Ovary (tissue), 9 donors: Measurements from ENCODE around the gene IGF2BP3. TPM values are rescaled to one million over a fixed set of nuclear protein-coding genes. Genes with fewer than 3 reads are reported as not detected.
A peak's percentile ranks its signal among the peaks of the same experiment; 100 is the strongest.

Experiments
- DNase-seq, 5 donors: peaks; one replicate each; pipeline ENCODE4 v3.0.0-alpha.2; 2019 to 2020
- H3K27ac ChIP-seq, 2 donors: fragments of 200-600 bp; one replicate each; pipeline versions ENCODE4 v1.5.1 to v1.8.0; 2019 to 2022
- H3K27me3 ChIP-seq: fragments of 200-600 bp; one replicate; pipeline ENCODE4 v1.8.0; 2022
- H3K36me3 ChIP-seq: fragments of 200-600 bp; sonication (generic); one replicate; pipeline ENCODE4 v1.5.1; 2019
- H3K4me1 ChIP-seq: one replicate; pipeline ENCODE4 v1.8.1; 2013; ENCODE audit warnings: mild to moderate bottlenecking, moderate library complexity; ENCODE audit not compliant: insufficient read depth
- H3K4me3 ChIP-seq: fragments of 200-600 bp; sonication (generic); one replicate; pipeline ENCODE4 v1.5.1; 2017
- H3K9me3 ChIP-seq, 2 donors: fragments of 200-600 bp in 1 of 2; sonication (generic) in 1 of 2; one replicate each; pipeline versions ENCODE4 v1.5.1 to v1.8.1; 2013 to 2019; ENCODE audit warnings: mild to moderate bottlenecking in 1 of 2, moderate library complexity in 1 of 2
- EP300 ChIP-seq: sonication (generic); formaldehyde crosslinking; IDR thresholded peaks from one replicate; pipeline ENCODE4 v1.6.1; 2017; ENCODE audit warnings: antibody characterized with exemption
- POLR2A ChIP-seq: fragments of 450-650 bp; IDR thresholded peaks from one replicate; pipeline ENCODE4 v1.6.1; 2017; ENCODE audit warnings: antibody characterized with exemption, mild to moderate bottlenecking, moderate library complexity
- WGBS, 3 donors: extraction: QIAGEN DNeasy Blood & Tissue Kit in 1 of 3; methylation state at CpG; one replicate each; pipeline versions ENCODE4 v1.1.5 to v1.1.7; 2013 to 2017; 5-methylcytosine and 5-hydroxymethylcytosine counted together
- intact Hi-C, 4 donors: fragments of 100-400 bp; cut with DNase I; formaldehyde crosslinking; loops; one replicate each; pipeline versions ENCODE4 v1.11.0 to v1.15.1; 2022 to 2023
- polyA plus RNA-seq, 2 donors: library from polyadenylated mRNA; stranded (reverse); fragments of 200-250 nt in 1 of 2; fragments of 350-450 nt in 1 of 2; fragmentation: Illumina TruSeq in 1 of 2; extraction: RNeasy Lipid Tissue Mini Kit (QIAGEN cat#74804) in 1 of 2; gene quantifications; one replicate each; pipeline ENCODE4 v1.2.3, GENCODE V29; 2013 to 2014
- total RNA-seq, 7 donors: library from RNA; depleted of rRNA in 2 of 7; stranded (reverse); fragments of >200 nt in 2 of 7; fragmentation: NEBNext Ultra II Directional in 3 of 7; extraction: Animal tissue kit (Norgen Biotek cat#: 25700) in 3 of 7; gene quantifications; one replicate each; pipeline versions ENCODE4 v1.1.0 to v1.2.4, GENCODE V29; 2016 to 2023
- TF ChIP-seq, protein P1 (sequence below), 3 donors: fragments of 450-650 bp in 2 of 3; fragments of 200-600 bp in 1 of 3; IDR thresholded peaks; one replicate each; pipeline versions ENCODE4 v1.5.1 to v1.8.0; 2016 to 2022; ENCODE audit warnings: antibody characterized with exemption in 3 of 3, mild to moderate bottlenecking in 1 of 3
- donor health status: DM: no; HTN: no; CAD: no; lungs with moderate emphysema.
- donor health status: DM: no; HTN: no; CAD: no.
- donor health status: Bipolar disorder and iron deficiency.
- donor health status: DM: yes; HTN: yes; CAD: no.
- donor health status: DM: no; HTN: no; CAD: no.
- donor health status: DM: yes; HTN: yes; CAD: no.

IGF2BP3 gene
- total and polyA plus RNA-seq, 9 donors, result 0.20 to 1.3 (median 0.40) TPM; not detected in 2

DNA sequence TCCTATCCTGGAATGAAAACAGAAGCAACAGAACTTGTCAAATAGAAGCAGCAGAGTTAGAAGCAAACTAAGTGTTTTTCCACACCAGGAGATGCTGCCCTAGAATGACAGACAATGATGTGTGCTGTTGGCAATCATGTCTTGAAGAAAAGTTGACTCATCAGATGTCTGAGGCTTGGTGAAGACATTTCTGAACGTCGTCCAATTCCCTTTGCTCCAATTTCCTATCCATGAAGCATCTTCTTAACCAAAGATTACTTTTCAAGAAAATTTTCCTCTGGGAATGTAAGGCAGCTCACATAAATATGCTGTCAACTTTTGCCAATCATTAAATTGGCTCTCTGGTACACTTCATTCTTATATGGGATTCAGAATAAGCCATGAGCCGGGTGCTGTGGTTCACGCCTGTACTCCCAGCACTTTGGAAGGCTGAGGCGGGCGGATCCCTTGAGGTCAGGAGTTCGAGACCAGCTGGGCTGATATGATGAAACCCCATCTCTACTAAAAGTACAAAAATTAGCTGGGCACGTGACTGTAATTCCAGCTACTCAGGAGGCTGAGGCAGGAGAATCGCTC lies 136.5 kb downstream of the IGF2BP3 start:
- TF ChIP-seq, protein P1, sequence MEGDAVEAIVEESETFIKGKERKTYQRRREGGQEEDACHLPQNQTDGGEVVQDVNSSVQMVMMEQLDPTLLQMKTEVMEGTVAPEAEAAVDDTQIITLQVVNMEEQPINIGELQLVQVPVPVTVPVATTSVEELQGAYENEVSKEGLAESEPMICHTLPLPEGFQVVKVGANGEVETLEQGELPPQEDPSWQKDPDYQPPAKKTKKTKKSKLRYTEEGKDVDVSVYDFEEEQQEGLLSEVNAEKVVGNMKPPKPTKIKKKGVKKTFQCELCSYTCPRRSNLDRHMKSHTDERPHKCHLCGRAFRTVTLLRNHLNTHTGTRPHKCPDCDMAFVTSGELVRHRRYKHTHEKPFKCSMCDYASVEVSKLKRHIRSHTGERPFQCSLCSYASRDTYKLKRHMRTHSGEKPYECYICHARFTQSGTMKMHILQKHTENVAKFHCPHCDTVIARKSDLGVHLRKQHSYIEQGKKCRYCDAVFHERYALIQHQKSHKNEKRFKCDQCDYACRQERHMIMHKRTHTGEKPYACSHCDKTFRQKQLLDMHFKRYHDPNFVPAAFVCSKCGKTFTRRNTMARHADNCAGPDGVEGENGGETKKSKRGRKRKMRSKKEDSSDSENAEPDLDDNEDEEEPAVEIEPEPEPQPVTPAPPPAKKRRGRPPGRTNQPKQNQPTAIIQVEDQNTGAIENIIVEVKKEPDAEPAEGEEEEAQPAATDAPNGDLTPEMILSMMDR (IDR thresholded peaks at IDR 0.05), result no peak
- TF ChIP-seq EP300 (no peak), POLR2A (no peak)
- peak in 3 of 5 donors; percentile 20 to 50 (median 30) for DNase-seq
- H3K27ac ChIP-seq, result peak overlapping the region; percentile 5 to 71

DNA sequence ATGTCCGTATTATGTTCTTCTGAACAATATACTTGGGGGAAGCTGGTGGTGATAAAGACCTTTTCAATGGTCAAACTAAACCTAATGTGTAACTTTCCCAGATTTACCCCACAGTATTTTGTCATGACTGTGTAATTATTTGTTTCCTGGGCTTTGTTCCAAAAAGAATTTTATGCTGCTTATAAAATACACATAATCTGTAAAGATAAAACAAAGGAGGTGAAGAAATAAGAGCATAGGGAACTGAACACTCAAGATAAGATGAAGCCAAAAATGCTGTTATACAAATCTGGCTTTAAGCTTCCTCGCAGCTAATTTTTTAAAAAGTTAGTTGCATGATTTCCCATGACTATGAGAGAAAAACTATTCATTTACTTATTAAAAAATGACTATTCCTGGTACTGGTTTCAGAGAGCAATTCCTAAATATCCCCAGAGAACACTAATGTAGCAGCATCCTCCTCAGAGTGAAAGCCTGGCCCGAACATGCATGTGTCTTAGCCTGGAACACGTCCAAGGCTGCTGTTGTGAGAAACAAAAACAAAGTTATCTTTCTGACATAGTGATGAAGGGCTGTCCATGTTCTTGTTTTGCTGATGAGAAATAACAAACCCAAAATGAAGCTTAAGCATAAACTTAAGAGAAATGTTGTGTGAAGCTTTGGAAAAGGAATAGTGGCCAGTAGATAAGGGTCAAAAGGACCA lies 137.2 kb downstream of the IGF2BP3 start:
- no peaks in the 10 kb centered on the region for H3K36me3 ChIP-seq
- H3K4me1 ChIP-seq, result peaks cover 17% of the 10 kb centered on the region
- intact Hi-C loops, result no loop called here
- TF ChIP-seq POLR2A, result no peak
- no peak for TF ChIP-seq EP300
- TF ChIP-seq, protein P1 (IDR thresholded peaks at IDR 0.05), result no peak
- H3K27ac ChIP-seq, result peak overlapping the region in 1 of 2 donors; percentile 71
- WGBS, 3 donors, result 4 to 10% (median 7%) methylated on average over 4 of the region's 4 CpGs
- peak; percentile 45 to 73 (median 55) for DNase-seq
- no peaks in the 10 kb centered on the region for H3K9me3 ChIP-seq
- no peak overlapping the region for H3K4me3 ChIP-seq
- no peaks in the 10 kb centered on the region for H3K27me3 ChIP-seq

More for the DNA sequence above, 136.5 kb downstream of the IGF2BP3 start:
- Histone ChIP-seq H3K9me3 (no peaks in the 10 kb centered on the region), H3K27me3 (no peaks in the 10 kb centered on the region), H3K4me1 (peaks cover 17% of the 10 kb centered on the region), H3K36me3 (no peaks in the 10 kb centered on the region), H3K4me3 (no peak overlapping the region)
- intact Hi-C loops, result no loop called here
- 14 to 27% (median 15%) methylated on average over 9 of the region's 9 CpGs for WGBS, 3 donors

DNA sequence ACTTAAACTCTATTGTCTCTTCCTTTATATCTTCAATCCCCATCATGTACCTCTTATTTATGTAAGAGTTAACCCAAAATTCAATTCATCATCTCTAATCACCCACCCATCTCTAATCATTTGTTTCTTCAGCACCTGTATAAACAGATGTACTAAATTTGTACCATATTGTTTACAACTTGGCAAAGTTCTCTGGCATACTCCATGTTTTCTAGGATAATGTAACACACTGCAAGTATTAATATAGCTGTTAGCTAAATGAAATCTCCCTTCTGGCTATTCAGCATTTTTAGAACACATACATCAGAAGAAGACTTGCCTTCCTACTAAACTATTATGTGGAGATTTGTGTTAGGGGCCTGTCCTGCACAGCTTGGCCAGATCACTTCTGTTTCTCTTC lies 138.1 kb downstream of the IGF2BP3 start:
- intact Hi-C loops, result no loop called here
- Histone ChIP-seq H3K36me3 (no peaks in the 10 kb centered on the region), H3K4me1 (peaks cover 17% of the 10 kb centered on the region), H3K27me3 (no peaks in the 10 kb centered on the region), H3K4me3 (no peak overlapping the region), H3K27ac (peak overlapping the region in 1 of 2 donors; percentile 54), H3K9me3 (no peaks in the 10 kb centered on the region)
- TF ChIP-seq POLR2A, result no peak
- TF ChIP-seq, protein P1 (IDR thresholded peaks at IDR 0.05), result no peak
- no peak for TF ChIP-seq EP300
- no peak for DNase-seq

DNA sequence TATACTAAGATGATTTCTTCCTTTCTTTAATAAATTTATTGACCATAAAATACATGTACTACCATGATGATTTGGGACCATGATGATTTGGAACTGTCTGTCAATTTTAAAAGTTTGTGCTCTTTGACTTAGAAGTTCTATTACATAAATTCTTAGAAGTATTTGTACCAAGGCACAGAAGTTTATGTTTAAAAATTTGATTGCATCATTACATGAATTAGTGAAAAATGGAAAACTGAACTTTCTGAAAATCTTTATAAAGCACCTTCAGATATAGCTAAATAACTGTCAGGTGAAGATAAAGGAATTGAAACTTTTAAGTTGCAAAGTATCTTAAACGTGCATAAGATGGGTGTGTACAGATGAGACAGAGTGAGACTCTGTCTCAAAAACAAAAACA lies 139.2 kb downstream of the IGF2BP3 start:
- H3K4me1 ChIP-seq, result peaks cover 16% of the 10 kb centered on the region
- H3K27ac ChIP-seq, result no peak overlapping the region
- DNase-seq, result no peak
- intact Hi-C loops, result no loop called here
- 71 to 77% (median 76%) methylated on average over 1 of the region's 1 CpG for WGBS, 3 donors
- H3K27me3 ChIP-seq, result no peaks in the 10 kb centered on the region
- no peaks in the 10 kb centered on the region for H3K9me3 ChIP-seq
- no peaks in the 10 kb centered on the region for H3K36me3 ChIP-seq
- TF ChIP-seq EP300 (no peak), POLR2A (no peak)
- TF ChIP-seq, protein P1 (IDR thresholded peaks at IDR 0.05), result no peak
- no peak overlapping the region for H3K4me3 ChIP-seq
